Measurements from ENCODE around the gene CDH3. TPM values are rescaled to one million over a fixed set of nuclear protein-coding genes. Genes with fewer than 3 reads are reported as not detected.

The CDH3 gene
- total and polyA plus RNA-seq, 2 of the 13 experiments (the other 11 are each of a cell fraction or from before 2014, with no cell fraction given): 0.11 TPM; not detected in 1

GRCh38 chr16:68704232-68704867 is 59.2 kb downstream of the CDH3 start (continued):
- TF ChIP-seq ATF6 (CRISPR knock-in tag; conservative IDR thresholded peaks at IDR 0.05) (no peak), MTA3 (CRISPR knock-in tag; IDR thresholded peaks at IDR 0.05) (no peak), ZSCAN29 (CRISPR knock-in tag; conservative IDR thresholded peaks at IDR 0.05) (no peak), ZBTB39 (CRISPR knock-in tag; IDR thresholded peaks at IDR 0.05) (no peak), POLR2AphosphoS5 (IDR thresholded peaks at IDR 0.05; ENCODE audit: low read depth, low read length) (no peak), SP140L (CRISPR knock-in tag; IDR thresholded peaks at IDR 0.05; ENCODE audit: borderline replicate concordance) (no peak), SAP130 (CRISPR knock-in tag; IDR thresholded peaks at IDR 0.05; ENCODE audit: low read depth) (peak; percentile 63), ZNF646 (CRISPR knock-in tag; IDR thresholded peaks at IDR 0.05) (no peak), TIGD3 (CRISPR knock-in tag; IDR thresholded peaks at IDR 0.05; ENCODE audit: borderline replicate concordance) (no peak), MEIS2 (CRISPR knock-in tag; IDR thresholded peaks at IDR 0.05) (no peak), ZNF282 (IDR thresholded peaks at IDR 0.05; ENCODE audit: partially characterized antibody) (no peak), SMAD9 (CRISPR knock-in tag; IDR thresholded peaks at IDR 0.05) (no peak), SETDB1 (CRISPR knock-in tag; IDR thresholded peaks at IDR 0.05; ENCODE audit: borderline replicate concordance) (no peak), ZNF839 (CRISPR knock-in tag; IDR thresholded peaks at IDR 0.05; ENCODE audit: borderline replicate concordance) (no peak; the same call in 1 of the 2 replicates), ZNF549 (CRISPR knock-in tag; IDR thresholded peaks at IDR 0.05) (no peak), NCOA5 (CRISPR knock-in tag; IDR thresholded peaks at IDR 0.05) (no peak), GTF3A (CRISPR knock-in tag; conservative IDR thresholded peaks at IDR 0.05) (no peak), ZNF589 (CRISPR knock-in tag; conservative IDR thresholded peaks at IDR 0.05) (no peak)
